ENCODE results near the gene TBXT.

The TBXT gene

GRCh38 chr6:166203003-166203640 is 35.5 kb upstream of the TBXT start:
- H3K4me3 ChIP-seq (ENCODE audit: low read depth, low read length): no peak overlapping the region
- in situ Hi-C loops (cut with HindIII; ENCODE audit: low sequenced_read_pairs): no loop called here
- DNase-seq (ENCODE audit: low read depth, low spot score): no peak
- TF ChIP-seq, protein P1, sequence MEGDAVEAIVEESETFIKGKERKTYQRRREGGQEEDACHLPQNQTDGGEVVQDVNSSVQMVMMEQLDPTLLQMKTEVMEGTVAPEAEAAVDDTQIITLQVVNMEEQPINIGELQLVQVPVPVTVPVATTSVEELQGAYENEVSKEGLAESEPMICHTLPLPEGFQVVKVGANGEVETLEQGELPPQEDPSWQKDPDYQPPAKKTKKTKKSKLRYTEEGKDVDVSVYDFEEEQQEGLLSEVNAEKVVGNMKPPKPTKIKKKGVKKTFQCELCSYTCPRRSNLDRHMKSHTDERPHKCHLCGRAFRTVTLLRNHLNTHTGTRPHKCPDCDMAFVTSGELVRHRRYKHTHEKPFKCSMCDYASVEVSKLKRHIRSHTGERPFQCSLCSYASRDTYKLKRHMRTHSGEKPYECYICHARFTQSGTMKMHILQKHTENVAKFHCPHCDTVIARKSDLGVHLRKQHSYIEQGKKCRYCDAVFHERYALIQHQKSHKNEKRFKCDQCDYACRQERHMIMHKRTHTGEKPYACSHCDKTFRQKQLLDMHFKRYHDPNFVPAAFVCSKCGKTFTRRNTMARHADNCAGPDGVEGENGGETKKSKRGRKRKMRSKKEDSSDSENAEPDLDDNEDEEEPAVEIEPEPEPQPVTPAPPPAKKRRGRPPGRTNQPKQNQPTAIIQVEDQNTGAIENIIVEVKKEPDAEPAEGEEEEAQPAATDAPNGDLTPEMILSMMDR (IDR thresholded peaks at IDR 0.05; ENCODE audit: low read depth, low read length): no peak

DNA sequence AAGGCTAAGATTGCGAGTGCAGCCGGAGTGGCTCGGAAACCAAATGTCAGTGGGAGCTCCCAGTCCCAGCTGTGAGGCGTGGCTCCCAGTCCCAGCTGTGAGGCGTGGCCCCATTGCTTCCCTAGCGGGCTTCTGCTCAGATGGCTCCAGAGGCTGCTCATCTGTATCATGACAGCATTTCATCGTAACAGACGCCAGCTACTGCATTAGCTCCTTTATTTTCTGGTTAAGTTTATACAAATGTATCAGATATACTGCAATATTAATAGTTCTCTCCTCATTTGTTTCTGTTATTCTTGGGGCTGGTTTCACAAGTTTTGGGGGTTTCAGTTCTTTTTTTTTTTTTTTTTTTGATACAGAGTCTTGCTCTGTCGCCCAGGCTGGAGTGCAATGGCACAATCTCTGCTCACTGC is 34.7 kb upstream of the TBXT start:
- H3K4me3 ChIP-seq (ENCODE audit: low read depth, low read length): no peak overlapping the region
- no peak for DNase-seq (ENCODE audit: low read depth, low spot score)
- in situ Hi-C loops (cut with HindIII; ENCODE audit: low sequenced_read_pairs): no loop called here
- TF ChIP-seq, protein P1 (IDR thresholded peaks at IDR 0.05; ENCODE audit: low read depth, low read length): no peak

GRCh38 chr6:166201878-166202277 is 34.2 kb upstream of the TBXT start:
- DNase-seq (ENCODE audit: low read depth, low spot score): no peak
- in situ Hi-C loops (cut with HindIII; ENCODE audit: low sequenced_read_pairs): no loop called here
- H3K4me3 ChIP-seq (ENCODE audit: low read depth, low read length): no peak overlapping the region

GRCh38 chr6:166197361-166197760 is 29.7 kb upstream of the TBXT start:
- H3K4me3 ChIP-seq (ENCODE audit: low read depth, low read length): no peak overlapping the region
- TF ChIP-seq, protein P1 (IDR thresholded peaks at IDR 0.05; ENCODE audit: low read depth, low read length): no peak
- no peak for DNase-seq (ENCODE audit: low read depth, low spot score)
- in situ Hi-C loops (cut with HindIII; ENCODE audit: low sequenced_read_pairs): no loop called here

More at GRCh38 chr6:166201878-166202277, 34.2 kb upstream of the TBXT start:
- TF ChIP-seq, protein P1 (IDR thresholded peaks at IDR 0.05; ENCODE audit: low read depth, low read length): no peak

DNA sequence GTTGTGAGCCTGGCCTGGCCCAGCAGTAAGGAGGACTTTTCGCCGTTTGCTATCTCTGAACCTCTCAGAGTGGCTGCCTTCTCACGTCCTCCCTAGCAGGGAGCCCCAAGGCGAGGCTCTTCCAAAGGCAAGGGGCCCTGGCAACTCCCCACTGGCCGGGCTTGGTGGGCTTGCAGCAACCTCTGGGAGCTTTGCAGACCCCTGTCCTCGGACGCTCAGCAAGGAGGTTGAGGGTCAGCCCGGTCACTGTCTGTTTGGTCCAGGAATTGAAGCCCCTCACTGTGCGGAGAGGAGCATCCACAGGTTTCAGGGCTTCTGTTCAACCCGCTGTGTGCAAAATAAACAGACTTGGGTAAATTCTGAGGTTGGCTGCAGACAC is 28.2 kb upstream of the TBXT start:
- TF ChIP-seq, protein P1 (IDR thresholded peaks at IDR 0.05; ENCODE audit: low read depth, low read length): no peak
- in situ Hi-C loops (cut with HindIII; ENCODE audit: low sequenced_read_pairs): no loop called here
- no peak overlapping the region for H3K4me3 ChIP-seq (ENCODE audit: low read depth, low read length)
- no peak for DNase-seq (ENCODE audit: low read depth, low spot score)

- H3K4me3 ChIP-seq (ENCODE audit: low read depth, low read length): no peak overlapping the region
- DNase-seq (ENCODE audit: low read depth, low spot score): no peak
Observed at GRCh38 chr6:166194914-166195859, 27.5 kb upstream of the TBXT start.

More at GRCh38 chr6:166194914-166195859, 27.5 kb upstream of the TBXT start:
- TF ChIP-seq, protein P1 (IDR thresholded peaks at IDR 0.05; ENCODE audit: low read depth, low read length): no peak
- in situ Hi-C loops (cut with HindIII; ENCODE audit: low sequenced_read_pairs): no loop called here

Measured in astrocyte of the spinal cord (primary cell).